GOT3 (cell line): ENCODE results near the gene MIR17HG.
"Not testable (repeated sequence)": the region's sequence is repeated elsewhere in the genome, so short reads cannot be mapped to it uniquely, and the experiment has no call there.

Source experiments
- DNase-seq: peaks from one replicate; lab custom pipeline; 2025; ENCODE audit warnings: mixed read lengths; lab: John Stamatoyannopoulos, UW

MIR17HG gene

GRCh38 chr13:91347202-91347995, at the start of gene MIR17HG:
Gene MIR17HG, plus strand, starts transcription at chr13:91347687.
- DNase-seq = peak; percentile 63

- DNase-seq = no peak
Measured at GRCh38 chr13:91298060-91298459, 49.4 kb upstream of the MIR17HG start.

- DNase-seq = no peak
Measured at GRCh38 chr13:91302111-91302510, 45.4 kb upstream of the MIR17HG start.

DNA sequence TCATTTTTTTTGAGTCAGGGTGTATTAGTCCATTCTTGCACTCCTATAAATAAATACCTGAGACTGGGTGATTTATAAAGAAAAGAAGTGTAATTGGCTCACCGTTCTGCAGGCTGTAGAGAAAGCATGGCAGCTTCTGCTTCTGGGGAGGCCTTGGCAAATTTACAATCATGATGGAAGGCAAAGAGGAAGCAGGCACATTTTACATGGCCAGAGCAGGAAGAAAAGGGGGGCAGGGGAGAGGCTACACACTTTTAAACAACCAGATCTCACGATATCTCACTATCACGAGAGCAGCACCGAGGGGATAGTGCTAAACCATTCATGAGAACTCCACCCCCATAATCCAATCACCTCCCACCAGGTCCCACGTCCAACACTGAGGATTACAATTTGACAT, 44.5 kb upstream of the MIR17HG start:
- no peak for DNase-seq

GRCh38 chr13:91304741-91305140, 42.7 kb upstream of the MIR17HG start:
- no peak for DNase-seq

DNA sequence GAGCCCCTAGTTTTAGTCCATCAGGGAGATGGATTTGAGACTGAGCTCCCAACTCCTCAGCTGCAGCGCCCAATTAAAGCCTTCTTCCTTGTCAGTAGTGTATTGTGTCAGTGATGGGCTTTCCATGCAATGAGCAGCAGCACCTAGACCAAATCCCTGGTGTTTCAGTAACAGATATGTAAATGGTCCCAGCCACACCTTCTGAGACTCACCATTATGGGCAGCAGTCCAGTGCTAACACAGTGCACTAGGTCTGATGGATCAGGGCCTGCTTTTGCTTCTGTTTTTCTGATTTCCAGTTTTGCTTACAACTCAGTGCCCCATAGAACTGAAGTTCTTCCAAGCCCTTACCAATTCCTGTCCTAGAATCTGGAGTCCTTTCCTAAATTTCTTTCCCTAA, 41.8 kb upstream of the MIR17HG start:
- no peak for DNase-seq

- DNase-seq = no peak
Measured at GRCh38 chr13:91307887-91308286, 39.6 kb upstream of the MIR17HG start.

- DNase-seq = no peak
Measured at GRCh38 chr13:91308299-91308698, 39.2 kb upstream of the MIR17HG start.

DNA sequence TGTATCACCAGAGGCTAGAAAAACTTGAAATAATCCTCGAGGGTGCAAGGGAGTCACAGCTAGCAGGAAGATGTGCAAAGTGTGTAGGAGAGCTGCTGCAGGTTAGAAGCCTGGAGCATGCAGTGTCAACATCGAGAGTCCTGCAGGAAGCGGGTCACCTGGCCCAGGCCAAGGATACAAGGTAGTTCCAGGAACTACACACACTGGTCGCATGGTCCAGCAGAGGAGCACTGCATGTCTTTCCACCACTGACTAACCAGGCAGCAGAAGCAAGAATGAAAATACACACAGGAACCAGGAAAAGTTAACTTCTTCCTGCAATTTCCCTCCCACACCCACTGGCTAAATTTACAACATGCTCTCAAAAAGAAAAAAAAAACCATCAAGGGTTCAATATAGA, 36.0 kb upstream of the MIR17HG start:
- no peak for DNase-seq

- DNase-seq = no peak
Measured at GRCh38 chr13:91312324-91312723, 35.2 kb upstream of the MIR17HG start.

GRCh38 chr13:91313103-91313502, 34.4 kb upstream of the MIR17HG start:
- DNase-seq = no peak

- no peak for DNase-seq
Measured at GRCh38 chr13:91313581-91313980, 33.9 kb upstream of the MIR17HG start.

GRCh38 chr13:91314888-91315287, 32.6 kb upstream of the MIR17HG start:
- no peak for DNase-seq

GRCh38 chr13:91318886-91319285, 28.6 kb upstream of the MIR17HG start:
- no peak for DNase-seq

DNA sequence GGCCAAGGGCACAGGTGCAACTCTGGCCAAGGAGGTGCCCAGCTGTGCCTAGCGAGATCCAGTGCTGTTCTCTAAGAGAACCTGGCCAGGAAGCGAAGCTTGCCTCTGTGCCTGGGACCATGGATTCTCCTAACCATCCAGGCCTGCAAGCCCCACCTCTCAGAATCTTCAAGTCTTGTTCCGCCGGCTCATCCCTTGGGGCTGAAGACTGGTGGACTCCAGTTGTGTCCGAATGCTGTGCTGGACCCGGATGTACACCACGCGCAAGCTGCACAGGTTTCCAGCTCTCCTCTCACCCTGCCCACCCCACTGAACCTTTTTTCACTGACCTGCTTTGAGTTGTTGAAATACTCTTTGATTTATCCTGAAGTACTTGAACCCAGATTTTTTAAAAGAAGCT, 27.5 kb upstream of the MIR17HG start:
- no peak for DNase-seq

DNA sequence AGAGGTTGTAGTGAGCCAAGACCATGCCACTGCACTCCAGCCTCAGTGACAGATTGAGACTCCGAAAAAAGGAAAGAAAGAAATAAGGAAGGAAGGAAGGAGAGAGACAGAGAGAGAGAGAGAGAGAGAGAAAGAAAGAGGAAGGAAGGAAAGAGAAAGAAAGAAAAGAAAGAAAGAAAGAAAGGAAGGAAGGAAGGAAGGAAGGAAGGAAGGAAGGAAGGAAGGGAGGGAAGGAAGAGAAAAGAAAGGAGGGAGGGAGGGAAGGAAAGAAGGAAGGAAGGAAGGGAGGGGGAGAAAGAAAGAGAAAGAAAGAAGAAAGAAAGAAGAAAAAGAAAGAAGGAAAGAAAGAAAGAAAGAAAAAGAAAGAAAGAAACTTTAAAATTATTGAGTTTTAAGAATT, 26.5 kb upstream of the MIR17HG start:
- DNase-seq = not testable (repeated sequence)

DNA sequence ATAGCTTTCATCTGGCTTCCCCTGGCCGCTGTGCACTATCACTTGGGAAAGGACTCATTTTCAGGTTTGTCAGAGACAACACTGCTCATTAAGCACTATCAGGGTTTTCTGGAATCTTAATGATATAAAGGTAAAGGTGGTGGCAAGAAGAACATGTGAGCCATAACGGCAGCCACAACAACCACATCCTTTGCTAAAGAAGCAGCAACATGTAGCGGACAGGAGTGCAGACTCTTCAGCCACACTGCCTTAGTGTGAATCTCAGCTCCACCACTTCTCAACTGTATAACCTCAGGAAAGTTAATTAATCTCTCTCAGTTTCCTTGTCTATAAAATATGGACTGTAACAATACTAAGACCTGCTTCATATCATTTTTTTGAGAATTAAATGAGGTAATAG, 24.1 kb upstream of the MIR17HG start:
- DNase-seq = no peak

DNA sequence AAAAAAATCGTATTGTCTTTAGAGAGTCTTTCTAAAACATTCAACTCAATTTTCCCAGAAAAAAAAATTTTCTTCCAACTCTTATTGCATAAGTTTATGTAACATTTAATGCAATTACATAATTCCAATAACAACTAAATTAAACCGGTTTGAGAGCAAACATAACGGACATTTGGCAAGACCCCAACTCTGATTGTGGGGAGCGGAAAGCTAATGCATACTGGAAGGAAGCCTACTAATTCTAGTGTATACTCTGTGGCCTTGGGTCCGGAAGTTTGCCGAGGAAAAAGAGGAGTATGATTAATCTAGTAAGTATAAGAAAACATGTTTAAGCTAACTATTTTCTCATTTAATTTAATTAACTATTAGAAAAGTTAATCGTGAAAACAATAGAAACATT, 21.3 kb upstream of the MIR17HG start:
- no peak for DNase-seq

- no peak for DNase-seq
Measured at GRCh38 chr13:91328726-91329125, 18.8 kb upstream of the MIR17HG start.

DNA sequence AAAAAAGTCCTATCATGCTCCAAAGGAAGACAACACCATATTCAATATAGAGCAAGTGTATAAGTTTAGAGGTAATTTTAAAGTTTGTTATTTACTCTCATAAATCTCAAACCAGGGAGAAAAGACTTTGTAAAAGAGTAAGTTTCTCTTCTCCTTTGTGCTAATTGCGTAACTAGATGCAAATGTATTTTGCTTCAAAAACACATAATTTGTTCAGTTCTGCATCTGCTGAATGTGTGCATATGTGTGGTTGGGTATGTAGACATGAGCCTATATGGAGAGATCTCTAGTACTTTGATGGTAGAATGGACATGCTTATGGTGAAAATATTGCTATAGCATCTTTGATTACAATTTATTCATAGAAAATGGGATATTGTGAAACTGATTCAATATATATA, 17.8 kb upstream of the MIR17HG start:
- DNase-seq = no peak

GRCh38 chr13:91331047-91331915, 16.2 kb upstream of the MIR17HG start:
- DNase-seq = no peak

GRCh38 chr13:91346062-91346461, 1.4 kb upstream of the MIR17HG start:
- DNase-seq = no peak

- DNase-seq = no peak
Measured at GRCh38 chr13:91346850-91347201, 661 bp upstream of the MIR17HG start.
